Subcutaneous adipose tissue (tissue), 4 donors: ENCODE data around the gene CRYZL1. TPM values are rescaled to one million over a fixed set of nuclear protein-coding genes. Genes with fewer than 3 reads are reported as not detected.

Experiments
- total RNA-seq, 4 donors: library from RNA; depleted of rRNA; stranded (reverse); fragments of >200 nt; gene quantifications; one replicate each; pipeline ENCODE4 v1.1.0, GENCODE V29; 2016
- TF ChIP-seq, protein P1 (sequence below): fragments of 450-650 bp; IDR thresholded peaks from one replicate; pipeline ENCODE4 v1.5.1; 2016; ENCODE audit warnings: low read depth, mild to moderate bottlenecking, control low read depth, antibody characterized with exemption, moderate library complexity

CRYZL1 gene
- total RNA-seq, 4 donors from 2014 or later, result 45.9 to 85.6 (median 69.2) TPM

DNA sequence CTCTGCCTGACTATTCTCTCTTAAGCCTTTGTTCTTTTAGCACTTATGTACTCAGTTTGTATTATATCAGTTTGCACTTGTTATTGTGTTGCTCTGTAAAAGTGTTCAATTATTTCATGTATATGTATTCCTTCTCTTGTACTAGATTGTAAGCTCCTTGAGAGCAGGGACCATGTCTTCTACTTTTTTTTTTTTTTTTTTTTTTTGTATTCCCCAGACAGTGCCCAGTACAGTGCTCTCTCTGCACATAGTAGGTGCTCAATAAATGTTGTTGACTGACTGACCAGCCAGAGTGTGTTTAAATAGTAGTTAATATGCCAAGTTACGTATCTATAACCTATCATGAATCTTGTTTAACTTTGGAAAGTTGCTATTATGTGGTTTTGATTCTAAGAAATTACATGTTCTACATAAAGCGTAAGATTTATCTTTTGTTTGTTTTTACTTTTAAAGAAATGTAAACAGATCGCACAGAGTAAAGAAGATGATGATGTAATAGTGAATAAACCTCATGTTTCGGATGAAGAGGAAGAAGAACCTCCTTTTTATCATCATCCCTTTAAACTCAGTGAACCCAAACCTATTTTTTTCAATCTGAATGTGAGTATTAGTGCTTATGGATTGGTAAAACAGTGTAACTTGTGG is 82.6 kb downstream of the CRYZL1 start:
- TF ChIP-seq, protein P1, sequence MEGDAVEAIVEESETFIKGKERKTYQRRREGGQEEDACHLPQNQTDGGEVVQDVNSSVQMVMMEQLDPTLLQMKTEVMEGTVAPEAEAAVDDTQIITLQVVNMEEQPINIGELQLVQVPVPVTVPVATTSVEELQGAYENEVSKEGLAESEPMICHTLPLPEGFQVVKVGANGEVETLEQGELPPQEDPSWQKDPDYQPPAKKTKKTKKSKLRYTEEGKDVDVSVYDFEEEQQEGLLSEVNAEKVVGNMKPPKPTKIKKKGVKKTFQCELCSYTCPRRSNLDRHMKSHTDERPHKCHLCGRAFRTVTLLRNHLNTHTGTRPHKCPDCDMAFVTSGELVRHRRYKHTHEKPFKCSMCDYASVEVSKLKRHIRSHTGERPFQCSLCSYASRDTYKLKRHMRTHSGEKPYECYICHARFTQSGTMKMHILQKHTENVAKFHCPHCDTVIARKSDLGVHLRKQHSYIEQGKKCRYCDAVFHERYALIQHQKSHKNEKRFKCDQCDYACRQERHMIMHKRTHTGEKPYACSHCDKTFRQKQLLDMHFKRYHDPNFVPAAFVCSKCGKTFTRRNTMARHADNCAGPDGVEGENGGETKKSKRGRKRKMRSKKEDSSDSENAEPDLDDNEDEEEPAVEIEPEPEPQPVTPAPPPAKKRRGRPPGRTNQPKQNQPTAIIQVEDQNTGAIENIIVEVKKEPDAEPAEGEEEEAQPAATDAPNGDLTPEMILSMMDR, result no peak

DNA sequence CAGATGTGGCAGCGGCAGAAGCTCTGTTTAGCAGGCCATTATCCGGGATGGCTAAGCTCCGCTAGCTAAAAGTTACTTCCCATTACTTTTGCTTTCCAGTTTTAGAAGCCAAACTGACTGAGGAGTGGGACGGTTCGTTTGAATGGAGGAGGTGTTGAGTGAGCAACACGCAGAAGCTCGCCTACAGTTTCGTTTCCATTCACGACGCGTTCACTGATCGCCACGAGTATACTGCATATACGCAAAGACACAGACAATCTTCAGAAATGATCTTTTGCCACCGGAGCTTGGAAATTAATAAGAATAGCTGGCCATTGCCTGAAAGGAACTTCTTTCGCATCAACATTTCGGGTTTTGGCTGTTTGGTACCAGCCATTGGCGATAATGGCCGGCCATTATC is 84.1 kb downstream of the CRYZL1 start:
- TF ChIP-seq, protein P1, result no peak

DNA sequence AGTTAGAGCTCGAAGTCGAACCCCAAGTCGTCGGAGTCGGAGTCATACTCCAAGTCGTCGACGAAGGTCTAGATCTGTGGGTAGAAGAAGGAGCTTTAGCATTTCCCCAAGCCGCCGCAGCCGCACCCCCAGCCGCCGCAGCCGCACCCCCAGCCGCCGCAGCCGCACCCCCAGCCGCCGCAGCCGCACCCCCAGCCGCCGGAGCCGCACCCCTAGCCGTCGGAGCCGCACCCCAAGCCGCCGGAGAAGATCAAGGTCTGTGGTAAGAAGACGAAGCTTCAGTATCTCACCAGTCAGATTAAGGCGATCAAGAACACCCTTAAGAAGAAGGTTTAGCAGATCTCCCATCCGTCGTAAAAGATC is 86.6 kb downstream of the CRYZL1 start:
- TF ChIP-seq, protein P1, result no peak

DNA sequence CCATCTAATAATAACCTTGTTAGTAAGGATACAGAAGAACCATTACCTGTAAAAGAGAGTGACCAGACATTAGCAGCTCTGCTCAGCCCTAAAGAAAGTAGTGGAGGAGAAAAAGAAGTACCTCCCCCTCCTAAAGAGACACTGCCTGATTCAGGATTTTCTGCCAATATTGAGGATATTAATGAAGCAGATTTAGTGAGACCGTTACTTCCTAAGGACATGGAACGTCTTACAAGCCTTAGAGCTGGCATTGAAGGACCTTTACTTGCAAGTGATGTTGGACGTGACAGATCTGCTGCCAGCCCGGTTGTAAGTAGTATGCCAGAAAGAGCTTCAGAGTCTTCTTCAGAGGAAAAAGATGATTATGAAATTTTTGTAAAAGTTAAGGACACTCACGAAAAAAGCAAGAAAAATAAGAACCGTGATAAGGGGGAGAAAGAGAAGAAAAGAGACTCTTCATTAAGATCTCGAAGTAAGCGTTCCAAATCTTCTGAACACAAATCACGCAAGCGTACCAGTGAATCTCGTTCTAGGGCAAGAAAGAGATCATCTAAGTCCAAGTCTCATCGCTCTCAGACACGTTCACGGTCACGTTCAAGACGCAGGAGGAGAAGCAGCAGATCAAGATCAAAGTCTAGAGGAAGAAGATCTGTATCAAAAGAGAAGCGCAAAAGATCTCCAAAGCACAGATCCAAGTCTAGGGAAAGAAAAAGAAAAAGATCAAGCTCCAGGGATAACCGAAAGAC is 87.1 kb downstream of the CRYZL1 start:
- TF ChIP-seq, protein P1, result no peak

DNA sequence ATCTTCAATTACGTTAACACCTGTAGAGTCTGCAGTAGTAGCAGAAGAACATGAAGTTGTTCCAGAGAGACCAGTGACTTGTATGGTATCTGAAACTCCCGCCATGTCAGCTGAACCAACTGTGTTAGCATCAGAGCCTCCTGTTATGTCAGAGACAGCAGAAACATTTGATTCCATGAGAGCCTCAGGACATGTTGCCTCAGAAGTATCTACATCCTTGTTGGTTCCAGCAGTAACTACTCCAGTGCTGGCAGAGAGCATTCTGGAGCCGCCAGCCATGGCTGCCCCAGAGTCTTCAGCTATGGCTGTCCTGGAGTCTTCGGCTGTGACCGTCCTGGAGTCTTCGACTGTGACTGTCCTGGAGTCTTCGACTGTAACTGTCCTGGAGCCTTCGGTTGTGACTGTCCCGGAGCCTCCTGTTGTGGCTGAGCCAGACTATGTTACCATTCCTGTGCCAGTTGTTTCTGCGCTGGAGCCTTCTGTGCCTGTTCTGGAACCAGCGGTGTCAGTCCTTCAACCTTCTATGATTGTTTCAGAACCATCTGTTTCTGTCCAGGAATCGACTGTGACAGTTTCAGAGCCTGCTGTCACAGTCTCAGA is 88.4 kb downstream of the CRYZL1 start:
- TF ChIP-seq, protein P1, result no peak

DNA sequence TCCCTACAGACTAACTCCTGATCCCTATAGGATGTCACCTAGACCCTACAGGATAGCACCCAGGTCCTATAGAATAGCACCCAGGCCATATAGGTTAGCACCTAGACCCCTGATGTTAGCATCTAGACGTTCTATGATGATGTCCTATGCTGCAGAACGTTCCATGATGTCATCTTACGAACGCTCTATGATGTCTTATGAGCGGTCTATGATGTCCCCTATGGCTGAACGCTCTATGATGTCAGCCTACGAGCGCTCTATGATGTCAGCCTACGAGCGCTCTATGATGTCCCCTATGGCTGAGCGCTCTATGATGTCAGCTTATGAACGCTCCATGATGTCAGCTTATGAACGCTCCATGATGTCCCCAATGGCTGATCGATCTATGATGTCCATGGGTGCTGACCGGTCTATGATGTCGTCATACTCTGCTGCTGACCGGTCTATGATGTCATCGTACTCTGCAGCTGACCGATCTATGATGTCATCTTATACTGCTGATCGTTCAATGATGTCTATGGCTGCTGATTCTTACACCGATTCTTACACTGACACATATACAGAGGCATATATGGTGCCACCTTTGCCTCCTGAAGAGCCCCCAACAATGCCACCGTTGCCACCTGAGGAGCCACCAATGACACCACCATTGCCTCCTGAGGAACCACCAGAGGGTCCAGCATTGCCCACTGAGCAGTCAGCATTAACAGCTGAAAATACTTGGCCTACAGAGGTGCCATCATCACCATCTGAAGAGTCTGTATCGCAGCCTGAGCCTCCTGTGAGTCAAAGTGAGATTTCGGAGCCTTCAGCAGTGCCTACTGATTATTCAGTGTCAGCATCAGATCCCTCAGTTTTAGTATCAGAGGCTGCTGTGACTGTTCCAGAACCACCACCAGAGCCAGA is 89.2 kb downstream of the CRYZL1 start:
- TF ChIP-seq, protein P1, result no peak
